GM08714 (cell line): Measurements from ENCODE around the gene ACVR1B.

Source experiments
- H3K4me3 ChIP-seq: fragments of 200-500 bp; sonication (Bioruptor generic); 2 replicates; pipeline ENCODE4 v1.5.1; 2014; ENCODE audit warnings: mild to moderate bottlenecking, low read length, inconsistent platforms
- ZNF274 ChIP-seq: IDR thresholded peaks from 2 replicates; pipeline ENCODE4 v1.6.1; 2012; ENCODE audit warnings: mild to moderate bottlenecking, low read depth, low read length

ACVR1B gene

DNA sequence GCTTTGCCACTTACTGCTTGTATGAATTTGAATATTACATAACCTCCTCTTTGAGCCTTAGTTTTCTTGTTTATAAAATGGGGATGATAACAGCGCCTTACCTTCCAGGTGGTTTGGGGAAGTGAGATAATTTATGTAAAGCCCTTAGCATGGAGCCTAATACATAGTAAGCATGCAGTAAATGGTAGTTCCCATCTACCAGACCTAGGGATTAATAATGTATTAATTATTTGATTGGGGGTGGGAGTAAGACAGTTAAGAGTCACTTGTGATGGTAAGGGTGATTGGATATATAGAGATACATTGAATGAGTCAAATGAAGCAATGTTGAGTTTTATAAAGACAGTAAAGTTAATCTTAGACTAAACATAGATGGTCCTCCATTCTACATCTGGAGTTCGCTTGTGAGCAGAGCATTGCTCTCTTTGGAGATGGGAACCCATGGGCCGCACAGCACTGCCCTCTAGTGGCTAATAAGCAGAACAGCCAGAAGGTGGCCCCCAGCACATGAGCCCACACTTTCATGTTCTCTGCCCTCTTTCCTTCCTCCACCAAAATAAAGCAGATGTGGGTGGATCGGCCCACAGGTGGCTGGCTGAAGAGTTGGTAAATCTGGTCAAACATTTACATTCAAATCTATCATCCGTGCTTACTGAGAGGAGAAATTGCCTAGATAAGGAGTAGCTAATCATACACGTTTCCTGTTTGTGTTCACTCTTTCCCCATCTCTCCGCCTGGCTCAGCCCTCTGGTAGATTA is 28.7 kb downstream of the ACVR1B start:
- H3K4me3 ChIP-seq, result no peak overlapping the region
- no peak for TF ChIP-seq ZNF274

DNA sequence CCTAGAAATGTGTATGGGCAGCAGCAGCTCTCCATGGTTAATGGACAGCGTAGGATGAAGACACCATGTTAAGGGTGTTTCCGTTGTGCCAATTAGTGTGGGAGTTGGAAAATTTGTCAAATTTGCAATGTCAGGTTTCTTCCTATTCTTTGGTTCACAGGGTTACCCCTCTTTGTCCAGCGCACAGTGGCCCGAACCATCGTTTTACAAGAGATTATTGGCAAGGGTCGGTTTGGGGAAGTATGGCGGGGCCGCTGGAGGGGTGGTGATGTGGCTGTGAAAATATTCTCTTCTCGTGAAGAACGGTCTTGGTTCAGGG is 29.3 kb downstream of the ACVR1B start:
- TF ChIP-seq ZNF274, result no peak
- H3K4me3 ChIP-seq, result no peak overlapping the region

DNA sequence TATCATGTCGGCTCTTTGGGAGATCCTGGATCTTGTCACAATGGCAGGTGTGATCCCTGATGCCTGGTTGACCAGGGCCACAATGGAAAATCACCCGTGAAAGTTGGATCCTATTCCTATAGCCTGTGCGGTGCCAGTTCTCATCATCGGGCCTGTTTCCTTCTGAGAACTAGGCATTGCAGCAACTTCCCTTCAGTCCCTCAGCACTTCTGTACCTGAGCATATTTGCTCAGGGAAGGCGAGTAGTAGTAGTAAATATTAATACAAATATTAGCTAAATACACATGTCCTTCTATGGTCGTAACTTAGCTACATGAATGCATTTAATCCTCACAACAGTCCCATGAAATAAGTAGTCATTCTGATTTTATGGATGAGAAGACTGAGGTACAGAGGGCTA is 33.2 kb downstream of the ACVR1B start:
- no peak overlapping the region for H3K4me3 ChIP-seq
- no peak for TF ChIP-seq ZNF274

DNA sequence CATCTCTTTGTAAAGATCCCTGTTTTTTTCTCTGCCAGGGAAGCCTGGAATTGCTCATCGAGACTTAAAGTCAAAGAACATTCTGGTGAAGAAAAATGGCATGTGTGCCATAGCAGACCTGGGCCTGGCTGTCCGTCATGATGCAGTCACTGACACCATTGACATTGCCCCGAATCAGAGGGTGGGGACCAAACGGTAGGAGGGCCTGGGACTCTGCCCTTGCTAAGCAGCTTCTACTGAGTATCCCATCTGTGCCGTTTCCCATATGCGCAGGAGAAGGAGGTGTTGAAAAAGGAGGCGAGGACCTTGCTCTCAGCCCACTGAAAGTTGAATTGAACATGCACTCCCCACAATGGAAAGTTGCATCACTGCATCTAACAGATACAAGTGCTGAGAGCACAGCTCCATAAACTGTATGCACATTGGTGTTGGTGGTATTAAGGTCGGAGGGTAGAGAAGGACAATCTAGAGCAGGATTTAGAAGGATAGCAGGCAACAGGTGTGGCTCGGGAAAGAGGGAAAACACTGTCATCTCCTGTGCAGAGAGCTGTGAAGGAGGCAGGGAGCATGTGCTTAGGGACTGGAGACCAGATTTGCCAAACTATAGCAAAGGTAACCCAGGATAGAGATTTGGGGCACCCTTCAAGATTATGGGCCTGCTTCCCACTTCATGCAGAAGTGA is 33.8 kb downstream of the ACVR1B start:
- TF ChIP-seq ZNF274, result no peak
- no peak overlapping the region for H3K4me3 ChIP-seq

DNA sequence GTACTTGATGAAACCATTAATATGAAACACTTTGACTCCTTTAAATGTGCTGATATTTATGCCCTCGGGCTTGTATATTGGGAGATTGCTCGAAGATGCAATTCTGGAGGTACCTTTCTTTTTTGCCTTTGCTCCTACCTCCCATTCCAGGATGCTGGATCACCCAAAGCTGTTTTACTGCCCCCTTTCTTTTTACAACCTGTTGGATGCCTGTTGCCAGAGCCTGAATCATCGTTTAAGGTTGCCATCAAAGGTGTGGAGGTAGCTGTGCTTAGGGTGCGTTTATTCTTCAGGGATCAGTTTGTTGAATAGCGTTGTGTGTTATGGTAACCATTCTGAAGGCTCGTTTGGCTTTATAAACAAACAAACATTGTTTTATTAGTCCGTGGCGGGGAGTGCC is 35.3 kb downstream of the ACVR1B start:
- H3K4me3 ChIP-seq, result no peak overlapping the region
- TF ChIP-seq ZNF274, result no peak

DNA sequence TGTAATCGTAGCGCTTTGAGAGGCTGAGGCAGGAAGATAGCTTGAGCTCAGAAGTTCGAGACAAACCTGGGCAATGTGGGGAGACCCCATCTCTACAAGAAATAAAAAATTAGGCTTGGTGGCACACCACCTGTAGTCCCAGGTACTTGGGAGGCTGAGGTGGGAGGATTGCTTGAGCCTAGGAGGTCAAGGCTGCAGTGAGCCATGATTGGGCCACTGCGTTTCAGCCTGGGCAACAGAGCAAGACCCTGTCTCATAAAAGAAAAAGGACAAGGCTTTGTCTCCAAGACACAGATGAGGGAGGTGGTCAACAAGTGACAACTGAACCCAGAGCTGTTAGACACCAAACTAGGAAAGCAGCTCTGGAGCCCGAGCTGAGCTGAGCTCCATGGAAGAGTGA is 40.7 kb downstream of the ACVR1B start:
- H3K4me3 ChIP-seq, result no peak overlapping the region
- TF ChIP-seq ZNF274, result no peak

DNA sequence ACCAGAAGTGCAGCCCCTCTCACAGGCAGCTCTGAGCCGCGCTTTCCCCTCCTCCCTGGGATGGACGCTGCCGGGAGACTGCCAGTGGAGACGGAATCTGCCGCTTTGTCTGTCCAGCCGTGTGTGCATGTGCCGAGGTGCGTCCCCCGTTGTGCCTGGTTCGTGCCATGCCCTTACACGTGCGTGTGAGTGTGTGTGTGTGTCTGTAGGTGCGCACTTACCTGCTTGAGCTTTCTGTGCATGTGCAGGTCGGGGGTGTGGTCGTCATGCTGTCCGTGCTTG is 43.0 kb downstream of the ACVR1B start:
- no peak overlapping the region for H3K4me3 ChIP-seq

DNA sequence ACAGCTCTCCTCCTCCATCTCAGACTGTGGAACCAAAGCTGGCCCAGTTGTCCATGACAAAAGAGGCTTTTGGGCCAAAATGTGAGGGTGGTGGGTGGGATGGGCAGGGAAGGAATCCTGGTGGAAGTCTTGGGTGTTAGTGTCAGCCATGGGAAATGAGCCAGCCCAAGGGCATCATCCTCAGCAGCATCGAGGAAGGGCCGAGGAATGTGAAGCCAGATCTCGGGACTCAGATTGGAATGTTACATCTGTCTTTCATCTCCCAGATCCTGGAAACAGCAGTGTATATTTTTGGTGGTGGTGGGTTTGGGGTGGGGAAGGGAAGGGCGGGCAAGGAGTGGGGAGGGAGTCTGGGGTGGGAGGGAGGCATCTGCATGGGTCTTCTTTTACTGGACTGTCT is 43.5 kb downstream of the ACVR1B start:
- H3K4me3 ChIP-seq, result no peak overlapping the region
- TF ChIP-seq ZNF274, result no peak

More for the DNA sequence above, 43.0 kb downstream of the ACVR1B start:
- TF ChIP-seq ZNF274, result no peak

DNA sequence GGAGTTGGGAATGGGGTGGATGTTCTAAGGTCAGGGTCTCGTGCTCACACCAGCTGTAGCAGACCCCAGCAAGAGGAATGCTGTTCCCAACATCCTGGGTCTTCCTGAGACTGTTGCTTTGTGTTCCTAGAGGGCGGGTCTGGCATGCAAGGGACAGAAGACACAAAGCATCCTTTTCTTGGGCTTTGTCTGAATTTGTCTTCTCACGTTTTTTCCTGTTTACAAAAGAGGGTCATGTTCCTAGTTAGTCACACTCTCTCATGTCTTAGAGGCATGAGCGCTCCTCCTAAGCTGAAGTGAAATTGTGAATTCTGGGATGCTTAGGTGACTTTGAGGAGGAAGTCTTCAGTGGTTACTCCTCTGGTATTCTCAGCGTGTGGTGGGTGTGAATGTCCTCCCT is 45.6 kb downstream of the ACVR1B start:
- no peak overlapping the region for H3K4me3 ChIP-seq
- TF ChIP-seq ZNF274, result no peak

DNA sequence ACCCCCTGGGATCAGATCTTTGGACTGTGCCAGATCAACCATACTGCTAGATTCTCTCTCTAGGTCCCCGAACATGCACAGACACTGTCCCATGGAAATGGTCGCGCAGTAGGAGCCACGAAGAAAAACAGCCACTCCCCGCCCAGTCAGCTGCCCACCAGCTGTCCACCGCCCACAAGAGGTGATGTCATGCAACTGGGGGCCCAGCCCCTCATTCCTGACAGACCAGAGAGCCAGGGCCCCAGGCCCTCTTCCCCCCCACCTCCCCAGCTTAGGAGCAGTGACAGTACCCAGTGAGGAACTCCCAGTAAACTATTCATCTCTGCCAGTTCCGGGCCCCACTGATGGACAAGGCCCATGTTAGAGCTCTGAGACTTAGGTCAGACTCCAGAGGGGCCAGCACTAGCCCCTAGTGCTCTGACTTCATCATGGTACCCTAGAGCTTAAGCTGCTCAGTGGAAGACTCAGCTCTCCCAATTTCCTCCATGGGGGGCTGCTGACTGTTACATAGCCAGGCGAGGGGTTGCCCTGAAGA is 51.6 kb downstream of the ACVR1B start:
- no peak for TF ChIP-seq ZNF274
- H3K4me3 ChIP-seq, result no peak overlapping the region

DNA sequence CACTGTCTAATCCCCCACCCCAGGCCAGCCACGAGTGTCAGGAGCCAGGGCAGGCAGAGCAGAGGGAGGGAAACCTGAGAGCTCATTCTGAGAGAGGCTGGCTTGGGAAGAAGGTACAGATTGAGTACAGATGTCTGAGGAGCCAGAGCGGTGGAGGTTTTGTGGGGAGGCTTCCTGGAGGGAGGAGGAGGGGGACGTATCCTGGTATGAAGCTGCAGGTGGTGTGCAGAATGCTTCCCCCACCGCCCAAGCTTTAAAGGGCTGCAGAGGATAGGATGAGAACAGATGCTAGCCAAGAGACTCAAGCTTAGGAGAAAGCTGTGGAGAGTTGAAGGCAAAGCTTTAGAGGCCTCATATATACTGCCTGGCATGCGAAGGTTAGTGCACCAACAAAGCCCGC is 52.1 kb downstream of the ACVR1B start:
- no peak for TF ChIP-seq ZNF274
- H3K4me3 ChIP-seq, result no peak overlapping the region

DNA sequence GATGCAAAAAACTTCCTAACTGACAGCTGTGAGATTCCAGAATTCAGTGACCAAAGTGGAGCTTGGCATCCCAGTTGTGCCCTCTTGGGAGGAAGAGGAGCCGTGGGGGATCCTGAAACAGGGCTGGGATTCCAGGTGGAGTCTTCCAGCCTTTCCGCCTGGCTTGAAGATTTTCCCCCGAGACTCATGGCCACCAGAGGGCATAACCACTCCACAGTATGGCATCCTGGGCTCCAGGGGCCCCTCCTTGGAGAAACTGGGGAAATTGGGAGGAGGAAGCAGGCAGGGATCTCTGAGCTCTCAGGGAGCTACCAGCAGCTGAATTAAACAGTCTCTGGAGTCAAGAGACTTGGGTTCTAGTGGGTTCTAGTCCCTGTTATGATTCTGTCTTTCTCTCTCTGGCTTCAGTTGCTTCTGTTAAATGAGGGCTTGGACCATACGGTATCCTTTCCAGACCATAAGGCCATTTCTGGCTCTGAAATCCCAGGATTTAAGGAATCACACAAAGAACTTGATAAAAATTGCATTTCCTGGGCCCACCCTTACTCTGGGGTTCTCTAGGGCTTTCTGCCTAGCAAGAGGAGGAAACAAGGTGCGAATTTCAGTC is 52.6 kb downstream of the ACVR1B start:
- H3K4me3 ChIP-seq, result no peak overlapping the region
- no peak for TF ChIP-seq ZNF274

DNA sequence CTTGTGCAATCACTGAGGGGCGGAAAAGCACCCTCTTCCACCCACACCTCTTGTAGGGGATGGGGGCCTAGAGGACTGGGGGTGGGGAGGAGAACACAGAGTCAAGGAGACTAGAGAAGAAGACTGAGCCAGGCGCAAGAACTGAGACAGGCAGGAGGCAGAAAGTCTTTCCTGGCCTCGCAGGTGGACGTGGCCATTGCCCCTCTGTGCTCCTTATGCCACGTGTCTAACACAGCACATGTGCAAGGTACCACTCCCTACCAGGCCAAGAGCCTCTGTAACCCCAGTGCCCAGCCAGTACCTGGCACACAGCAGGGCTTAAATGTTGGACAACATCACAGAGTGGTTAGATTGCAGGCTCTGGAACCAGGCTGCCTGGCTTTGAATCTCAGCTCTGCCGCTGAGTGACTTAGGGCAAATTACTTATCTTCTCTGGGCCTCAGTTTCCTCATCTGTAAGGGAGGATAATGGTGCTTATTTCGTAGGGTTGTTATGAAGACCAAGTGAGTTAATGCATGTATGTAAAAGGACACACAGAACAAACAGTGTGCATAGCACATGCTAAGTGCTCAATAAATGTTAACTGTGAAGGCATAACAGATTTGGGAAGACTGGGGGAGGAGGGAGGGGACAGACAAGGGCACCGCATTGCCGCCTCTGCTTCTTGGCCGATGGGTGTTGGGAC is 53.9 kb downstream of the ACVR1B start:
- no peak overlapping the region for H3K4me3 ChIP-seq
- TF ChIP-seq ZNF274, result no peak

DNA sequence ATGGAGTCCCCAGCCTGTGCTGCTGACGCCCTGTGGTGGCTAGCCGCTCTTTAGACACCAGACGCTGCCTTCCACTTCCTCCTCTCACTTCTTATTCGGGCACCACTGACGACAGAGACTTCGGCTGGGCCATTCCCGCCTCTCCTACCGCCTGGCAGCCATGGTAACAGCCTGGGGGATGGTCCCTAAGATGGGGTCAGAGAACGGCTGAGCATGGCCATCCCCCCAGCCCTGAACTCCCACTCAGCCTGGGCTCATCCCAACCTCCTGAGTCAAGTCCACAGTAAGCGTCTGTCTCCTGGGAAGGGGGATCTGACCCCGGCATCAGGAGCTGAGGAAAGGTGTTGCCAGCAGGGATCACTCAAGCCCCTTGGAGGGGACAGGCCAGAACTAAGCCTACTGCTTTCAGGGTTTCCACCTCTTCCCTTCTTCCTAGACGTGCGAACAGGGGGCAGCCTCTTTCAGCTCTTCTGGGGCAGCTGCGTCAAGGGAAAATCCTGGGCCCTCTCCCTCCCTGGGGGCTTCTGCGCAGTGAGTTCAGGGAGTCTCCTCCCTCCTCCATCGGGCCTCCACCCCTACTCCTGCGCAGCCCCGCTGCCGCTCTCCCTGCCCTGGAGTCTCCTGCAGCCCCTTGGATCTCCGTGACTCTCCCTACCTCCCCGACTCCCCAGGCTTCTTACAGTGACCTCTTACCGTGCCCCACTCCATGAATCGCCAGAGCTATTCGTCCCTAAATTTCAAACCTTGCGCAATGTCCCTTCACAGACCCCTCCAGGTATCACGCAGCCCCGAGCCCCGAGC is 54.6 kb downstream of the ACVR1B start:
- no peak overlapping the region for H3K4me3 ChIP-seq
- no peak for TF ChIP-seq ZNF274
